HG03025 (cell line): ENCODE data around the gene EPHB6.
A peak's percentile ranks its signal among the peaks of the same experiment; 100 is the strongest.

Experiments used
- ATAC-seq: cut with Tn5 transposase; IDR thresholded peaks from one replicate; pipeline ENCODE4 v1.9.1; 2021; ENCODE audit warnings: mild to moderate bottlenecking, moderate library complexity; ENCODE audit not compliant: unreplicated experiment, low FRiP score

The EPHB6 gene

GRCh38 chr7:142854372-142855113, at the start of gene EPHB6:
TSS of gene EPHB6 (plus strand) at chr7:142855076. CDS start at chr7:142863228, 8,152 bp downstream.
- ATAC-seq = peak; percentile 54

GRCh38 chr7:142805350-142806021, 49.4 kb upstream of the EPHB6 start:
- ATAC-seq = no peak

- ATAC-seq = no peak
Observed at GRCh38 chr7:142806022-142806356, 48.9 kb upstream of the EPHB6 start.

- no peak for ATAC-seq
Observed at GRCh38 chr7:142806957-142807356, 47.9 kb upstream of the EPHB6 start.

GRCh38 chr7:142807855-142808460, 46.9 kb upstream of the EPHB6 start:
- no peak for ATAC-seq

GRCh38 chr7:142808461-142808801, 46.4 kb upstream of the EPHB6 start:
- ATAC-seq = peak; percentile 30

GRCh38 chr7:142808802-142809583, 45.9 kb upstream of the EPHB6 start:
- peak; percentile 84 for ATAC-seq

- ATAC-seq = no peak
Observed at GRCh38 chr7:142809671-142810070, 45.2 kb upstream of the EPHB6 start.

- no peak for ATAC-seq
Observed at GRCh38 chr7:142811154-142811737, 43.6 kb upstream of the EPHB6 start.

- no peak for ATAC-seq
Observed at GRCh38 chr7:142812437-142813215, 42.2 kb upstream of the EPHB6 start.

GRCh38 chr7:142813226-142813625, 41.6 kb upstream of the EPHB6 start:
- ATAC-seq = no peak

- no peak for ATAC-seq
Observed at GRCh38 chr7:142813699-142814098, 41.2 kb upstream of the EPHB6 start.

- ATAC-seq = no peak
Observed at GRCh38 chr7:142814451-142814850, 40.4 kb upstream of the EPHB6 start.

GRCh38 chr7:142815134-142815533, 39.7 kb upstream of the EPHB6 start:
- ATAC-seq = no peak

GRCh38 chr7:142817506-142817905, 37.4 kb upstream of the EPHB6 start:
- ATAC-seq = no peak

GRCh38 chr7:142819530-142819929, 35.3 kb upstream of the EPHB6 start:
- ATAC-seq = no peak

GRCh38 chr7:142822714-142823113, 32.2 kb upstream of the EPHB6 start:
- ATAC-seq = no peak

GRCh38 chr7:142827951-142828500, 26.9 kb upstream of the EPHB6 start:
- ATAC-seq = no peak

GRCh38 chr7:142832417-142832816, 22.5 kb upstream of the EPHB6 start:
- ATAC-seq = no peak
